ENCODE results near the gene AIFM3. TPM values are rescaled to one million over a fixed set of nuclear protein-coding genes. Genes with fewer than 3 reads are reported as not detected.

Gene AIFM3
- total and polyA plus RNA-seq, 2 donors (not counting 1 experiment from before 2014, with no cell fraction given): 3.0 to 6.0 TPM

DNA sequence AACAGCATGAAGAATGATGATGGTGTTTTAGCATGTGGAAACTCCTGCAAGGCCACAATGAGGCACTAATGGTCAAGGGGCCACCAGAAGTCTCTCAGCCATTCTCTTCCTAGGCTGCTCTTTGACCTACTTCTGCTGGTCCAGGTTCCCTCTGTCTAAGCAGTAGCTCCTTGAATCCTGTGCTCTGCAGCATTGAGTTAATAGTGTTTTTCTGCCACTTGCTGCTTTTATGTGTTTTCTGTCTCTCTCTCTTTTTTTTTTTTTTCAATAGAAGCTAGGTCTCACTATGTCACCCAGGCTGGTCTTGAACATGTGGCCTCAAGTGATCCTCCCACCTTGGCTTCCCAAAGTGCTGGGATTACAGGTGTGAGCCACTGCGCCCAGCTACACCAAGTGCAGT lies 20.1 kb upstream of the AIFM3 start:
- Mint-ChIP-seq H3K27ac (no peak overlapping the region), H3K4me3 (no peak overlapping the region), H3K4me1 (peaks cover 35% of the 10 kb centered on the region), H3K27me3 (no peaks in the 10 kb centered on the region), H3K9me3 (ENCODE audit: insufficient read depth) (no peaks in the 10 kb centered on the region)
- no peak for ATAC-seq (ENCODE audit: low read depth)
- Histone ChIP-seq H3K4me3 (ENCODE audit: control extremely low read depth in 1 of 5, extremely low read depth in 1 of 5, insufficient read depth in 1 of 5, low read depth in 2 of 5, low read length in 4 of 5) (no peak overlapping the region), H3K4me2 (replicated peaks; ENCODE audit: low read depth, low read length, poor library complexity, severe bottlenecking) (no peak overlapping the region), H3K27me3 (replicated peaks in 1 of 4; ENCODE audit: control extremely low read depth in 1 of 4, control insufficient read depth in 3 of 4, insufficient read depth in 4 of 4, low read length in 3 of 4) (no peaks in the 10 kb centered on the region), H3K79me2 (ENCODE audit: control insufficient read depth, insufficient read depth, low read length) (peaks cover 80% of the 10 kb centered on the region), H3K4me1 (ENCODE audit: control insufficient read depth in 2 of 2, insufficient read depth in 2 of 2, low read length in 2 of 2) (peaks cover 4 to 7% of the 10 kb centered on the region in 2 donors), H4K20me1 (ENCODE audit: control insufficient read depth, insufficient read depth, low read length, poor library complexity, severe bottlenecking) (peaks cover 81% of the 10 kb centered on the region), H2AFZ (ENCODE audit: insufficient read depth, low read depth, low read length, poor library complexity, severe bottlenecking) (no peak overlapping the region), H3K9ac (ENCODE audit: low read length) (no peak overlapping the region), H3K27ac (ENCODE audit: low read length in 2 of 2) (no peak overlapping the region), H3K9me3 (ENCODE audit: control extremely low read depth in 1 of 3, control insufficient read depth in 2 of 3, insufficient read depth in 1 of 3, low read length in 2 of 3) (no peaks in the 10 kb centered on the region), H3K36me3 (replicated peaks in 1 of 2; ENCODE audit: control extremely low read depth in 1 of 2, control insufficient read depth in 1 of 2, extremely low read depth in 1 of 2, insufficient read depth in 2 of 2, low read length in 1 of 2) (peaks cover 2 to 30% of the 10 kb centered on the region in 2 experiments)
- no peak for DNase-seq
- ChIA-PET CTCF (no interaction called here), POLR2A (no interaction called here)
- no CpG with 5 or more reads among the region's 1 CpG for WGBS (ENCODE audit: insufficient coverage)
- TF ChIP-seq, protein P1, sequence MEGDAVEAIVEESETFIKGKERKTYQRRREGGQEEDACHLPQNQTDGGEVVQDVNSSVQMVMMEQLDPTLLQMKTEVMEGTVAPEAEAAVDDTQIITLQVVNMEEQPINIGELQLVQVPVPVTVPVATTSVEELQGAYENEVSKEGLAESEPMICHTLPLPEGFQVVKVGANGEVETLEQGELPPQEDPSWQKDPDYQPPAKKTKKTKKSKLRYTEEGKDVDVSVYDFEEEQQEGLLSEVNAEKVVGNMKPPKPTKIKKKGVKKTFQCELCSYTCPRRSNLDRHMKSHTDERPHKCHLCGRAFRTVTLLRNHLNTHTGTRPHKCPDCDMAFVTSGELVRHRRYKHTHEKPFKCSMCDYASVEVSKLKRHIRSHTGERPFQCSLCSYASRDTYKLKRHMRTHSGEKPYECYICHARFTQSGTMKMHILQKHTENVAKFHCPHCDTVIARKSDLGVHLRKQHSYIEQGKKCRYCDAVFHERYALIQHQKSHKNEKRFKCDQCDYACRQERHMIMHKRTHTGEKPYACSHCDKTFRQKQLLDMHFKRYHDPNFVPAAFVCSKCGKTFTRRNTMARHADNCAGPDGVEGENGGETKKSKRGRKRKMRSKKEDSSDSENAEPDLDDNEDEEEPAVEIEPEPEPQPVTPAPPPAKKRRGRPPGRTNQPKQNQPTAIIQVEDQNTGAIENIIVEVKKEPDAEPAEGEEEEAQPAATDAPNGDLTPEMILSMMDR (IDR thresholded peaks at IDR 0.05): no peak
- no peak for TF ChIP-seq EZH2 (IDR thresholded peaks at IDR 0.05; ENCODE audit: borderline replicate concordance, insufficient read depth, low read depth, low read length, poor library complexity, severe bottlenecking)
- intact Hi-C loops (cut with micrococcal nuclease): no loop called here

GRCh38 chr22:20948450-20948849 lies 18.6 kb upstream of the AIFM3 start:
- H3K27ac Mint-ChIP-seq: no peak overlapping the region
- no peak overlapping the region for H3K4me3 ChIP-seq (ENCODE audit: control extremely low read depth in 1 of 5, extremely low read depth in 1 of 5, insufficient read depth in 1 of 5, low read depth in 2 of 5, low read length in 4 of 5)
- ChIA-PET POLR2A (no interaction called here), CTCF (no interaction called here)
- no peak overlapping the region for H2AFZ ChIP-seq (ENCODE audit: insufficient read depth, low read depth, low read length, poor library complexity, severe bottlenecking)
- peaks cover 22% of the 10 kb centered on the region for H3K4me1 Mint-ChIP-seq
- no peaks in the 10 kb centered on the region for H3K9me3 Mint-ChIP-seq (ENCODE audit: insufficient read depth)
- no peaks in the 10 kb centered on the region for H3K9me3 ChIP-seq (ENCODE audit: control extremely low read depth in 1 of 3, control insufficient read depth in 2 of 3, insufficient read depth in 1 of 3, low read length in 2 of 3)
- no peak for TF ChIP-seq EZH2 (IDR thresholded peaks at IDR 0.05; ENCODE audit: borderline replicate concordance, insufficient read depth, low read depth, low read length, poor library complexity, severe bottlenecking)
- TF ChIP-seq, protein P1 (IDR thresholded peaks at IDR 0.05): no peak
- H3K27ac ChIP-seq (ENCODE audit: low read length in 2 of 2): no peak overlapping the region
- H3K4me3 Mint-ChIP-seq: no peak overlapping the region
- H3K36me3 ChIP-seq (replicated peaks in 1 of 2; ENCODE audit: control extremely low read depth in 1 of 2, control insufficient read depth in 1 of 2, extremely low read depth in 1 of 2, insufficient read depth in 2 of 2, low read length in 1 of 2): peaks cover 2 to 41% of the 10 kb centered on the region in 2 experiments
- no peaks in the 10 kb centered on the region for H3K27me3 Mint-ChIP-seq
- ATAC-seq (ENCODE audit: low read depth): no peak
- intact Hi-C loops (cut with micrococcal nuclease): no loop called here
- peaks cover 0 to 4% of the 10 kb centered on the region in 2 donors for H3K4me1 ChIP-seq (ENCODE audit: control insufficient read depth in 2 of 2, insufficient read depth in 2 of 2, low read length in 2 of 2)
- no peaks in the 10 kb centered on the region for H3K27me3 ChIP-seq (replicated peaks in 1 of 4; ENCODE audit: control extremely low read depth in 1 of 4, control insufficient read depth in 3 of 4, insufficient read depth in 4 of 4, low read length in 3 of 4)
- DNase-seq: no peak
- H3K79me2 ChIP-seq (ENCODE audit: control insufficient read depth, insufficient read depth, low read length): peaks cover 69% of the 10 kb centered on the region
- H4K20me1 ChIP-seq (ENCODE audit: control insufficient read depth, insufficient read depth, low read length, poor library complexity, severe bottlenecking): peaks cover 77% of the 10 kb centered on the region
- H3K9ac ChIP-seq (ENCODE audit: low read length): no peak overlapping the region
- no peak overlapping the region for H3K4me2 ChIP-seq (replicated peaks; ENCODE audit: low read depth, low read length, poor library complexity, severe bottlenecking)
- 100% methylated on average over 3 of the region's 5 CpGs for WGBS (ENCODE audit: insufficient coverage)
